ENCODE results near the gene CHMP5.

The CHMP5 gene

DNA sequence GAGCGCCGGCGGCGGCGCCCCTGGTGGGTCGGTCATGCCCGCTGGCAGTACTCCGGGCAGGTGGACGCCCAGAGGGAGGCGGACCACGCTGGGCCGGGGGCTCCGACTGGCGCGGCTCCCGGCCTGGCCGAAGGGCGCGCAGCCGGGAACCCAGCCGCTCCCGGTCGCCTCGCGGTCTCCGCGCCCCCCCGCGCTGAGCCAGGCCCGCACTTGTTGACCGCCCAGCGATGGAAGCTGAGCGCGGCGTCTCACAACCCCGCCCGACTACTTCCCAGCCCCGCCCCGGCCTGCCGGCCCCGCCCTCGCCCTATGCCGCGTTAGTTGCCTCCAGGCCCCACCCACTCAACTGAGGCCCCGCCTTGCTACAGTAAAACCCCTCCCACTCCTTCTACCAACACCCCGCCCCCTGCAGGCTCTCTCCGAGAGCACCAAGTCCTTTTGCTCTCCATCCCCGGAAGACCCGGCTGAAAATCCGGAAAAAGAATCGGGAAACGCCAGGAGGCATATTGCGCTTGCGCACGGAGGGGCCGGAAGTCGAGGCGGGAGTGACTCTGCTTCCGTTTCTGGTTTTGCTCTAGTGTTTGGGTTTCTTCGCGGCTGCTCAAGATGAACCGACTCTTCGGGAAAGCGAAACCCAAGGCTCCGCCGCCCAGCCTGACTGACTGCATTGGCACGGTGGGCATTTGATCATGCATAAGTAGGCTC lies at the start of gene CHMP5, which contains the start of gene BAG1:
Gene CHMP5, plus strand, starts transcription at position 577 of the 705 bp plus-strand sequence. Its CDS starts 30 bp downstream, at position 607.
Gene BAG1, minus strand, starts transcription at position 236 of the 705 bp plus-strand sequence.
- DNase-seq: peak; percentile 100

DNA sequence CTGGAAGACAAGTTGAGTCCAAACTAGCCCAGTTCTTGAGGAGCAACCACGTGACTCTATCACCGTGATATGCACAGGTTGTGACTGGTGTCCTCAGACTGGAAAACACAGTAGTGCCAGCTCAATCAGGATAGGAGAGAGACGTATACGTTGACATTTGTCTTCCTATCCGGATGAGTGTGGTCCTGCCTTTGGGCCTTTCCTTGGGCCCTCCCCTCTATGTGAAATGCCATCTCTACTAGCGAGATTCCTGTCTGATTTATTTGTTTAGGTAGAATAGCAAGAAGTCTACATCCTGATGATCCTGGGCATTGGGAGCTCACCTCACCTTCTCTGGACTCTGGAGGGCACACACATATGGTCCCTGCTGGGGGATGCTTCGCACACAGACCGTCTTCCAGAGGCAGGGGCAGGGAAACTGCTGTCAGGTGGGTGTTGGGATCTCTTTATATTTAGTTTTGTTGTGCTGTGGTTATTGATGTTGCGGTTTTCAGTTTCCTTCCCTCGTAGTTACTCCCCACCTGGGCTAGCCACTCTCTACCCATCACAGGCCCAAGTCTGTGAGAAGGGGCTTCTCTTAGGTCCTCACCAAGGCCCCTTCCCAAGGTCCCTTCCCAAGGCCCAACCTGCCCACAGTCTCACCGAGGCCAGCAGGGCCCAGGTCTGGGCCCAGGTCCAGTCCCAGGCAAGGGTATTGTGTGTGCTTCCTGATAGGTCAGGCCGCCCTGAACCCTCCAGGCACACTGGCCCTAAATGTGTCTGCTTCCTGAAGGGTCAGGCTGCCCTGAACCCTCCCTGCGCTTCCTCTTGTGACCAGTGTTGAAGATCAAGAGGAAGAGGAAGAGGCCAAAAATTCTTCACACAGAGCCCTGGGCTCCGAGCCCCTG lies 43.9 kb upstream of the CHMP5 start:
- no peak for DNase-seq

DNA sequence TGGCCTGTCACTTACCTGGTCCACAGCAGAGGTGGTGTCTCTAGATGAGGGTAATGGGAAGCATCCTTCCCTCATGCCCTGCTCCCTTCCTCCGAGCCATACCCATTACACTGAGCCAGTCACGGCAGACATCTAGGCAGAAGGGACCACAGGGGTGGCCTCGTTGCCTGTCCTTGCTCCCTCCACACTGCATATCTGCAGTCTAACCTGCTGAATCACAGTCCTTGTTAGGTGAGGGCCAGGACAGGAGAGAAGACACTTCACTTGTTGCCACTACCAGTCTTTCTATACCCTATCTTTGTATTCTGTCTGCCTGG lies 43.3 kb upstream of the CHMP5 start:
- no peak for DNase-seq

DNA sequence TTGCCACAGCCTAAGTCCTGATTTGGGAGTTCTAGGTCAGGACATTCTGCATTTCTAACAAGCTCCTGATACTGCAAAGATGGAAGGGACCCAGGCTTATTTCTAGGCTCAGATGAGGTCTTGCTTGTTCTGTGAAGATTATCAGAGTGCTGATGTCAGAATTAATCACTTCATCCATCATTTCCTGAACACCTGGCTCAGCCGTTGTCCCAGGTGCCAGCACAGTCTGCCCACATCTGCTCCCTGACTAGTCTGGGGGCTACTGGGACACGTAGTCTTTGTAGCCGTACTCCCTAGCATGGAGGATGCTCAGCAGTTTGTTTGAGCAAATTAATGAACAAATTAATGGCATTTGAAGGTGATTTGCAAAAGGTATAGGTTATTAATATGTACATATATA lies 42.8 kb upstream of the CHMP5 start:
- no peak for DNase-seq

DNA sequence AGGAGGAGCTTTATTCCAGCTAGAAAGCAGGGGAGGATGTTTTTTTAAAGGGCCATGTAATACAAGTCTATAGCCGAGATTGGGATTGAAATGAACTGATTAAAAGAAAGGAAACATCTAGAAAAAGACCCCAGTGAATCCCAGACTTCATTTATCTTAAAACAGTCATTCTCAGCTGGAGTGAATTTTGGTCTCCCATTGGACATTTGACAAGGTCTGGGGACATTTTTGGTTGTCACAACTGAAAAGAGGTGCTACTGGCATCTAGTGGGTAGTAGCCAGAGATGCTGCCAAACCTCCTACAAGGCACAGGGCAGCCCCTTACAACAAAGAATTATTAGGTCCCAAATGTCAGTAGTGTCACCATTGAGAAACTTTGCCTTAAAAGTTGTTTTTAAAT lies 41.2 kb upstream of the CHMP5 start:
- no peak for DNase-seq

DNA sequence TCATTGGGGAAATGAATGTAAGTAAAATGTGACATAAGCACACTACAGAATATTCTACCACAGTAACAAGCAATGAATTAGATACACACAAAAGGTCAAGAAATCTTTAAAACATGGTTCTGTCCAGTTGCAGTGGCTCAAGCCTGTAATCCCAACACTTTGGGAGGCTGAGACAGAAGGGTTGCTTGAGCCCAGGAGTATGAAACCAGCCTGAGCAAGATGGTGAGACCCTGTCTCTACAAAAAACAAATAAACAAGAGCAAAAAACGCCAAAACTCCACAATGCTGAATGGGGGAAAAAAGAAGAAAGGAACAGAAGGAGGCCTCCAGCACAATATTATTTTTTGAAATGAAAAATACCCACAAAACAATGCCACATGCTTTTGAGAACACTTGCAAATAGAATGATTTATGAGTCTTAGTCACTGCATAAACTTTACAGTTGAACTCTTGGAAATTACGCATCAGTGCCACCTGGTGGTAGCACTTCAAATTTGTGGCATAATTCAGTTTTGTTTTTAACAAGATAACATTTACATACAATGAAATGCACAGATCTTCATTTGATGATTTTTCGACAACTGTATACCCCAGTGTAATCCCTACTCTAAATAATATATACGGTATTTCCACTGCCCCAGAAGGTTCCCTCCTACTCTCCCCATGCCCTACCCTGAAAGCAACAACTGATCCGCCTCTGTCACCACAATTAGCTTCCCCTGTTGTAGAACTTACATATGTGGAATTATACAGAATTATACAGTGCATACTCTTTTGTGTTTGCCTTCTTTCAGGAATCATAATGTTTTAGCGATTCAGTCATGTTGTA lies 39.3 kb upstream of the CHMP5 start:
- peak; percentile 69 for DNase-seq

DNA sequence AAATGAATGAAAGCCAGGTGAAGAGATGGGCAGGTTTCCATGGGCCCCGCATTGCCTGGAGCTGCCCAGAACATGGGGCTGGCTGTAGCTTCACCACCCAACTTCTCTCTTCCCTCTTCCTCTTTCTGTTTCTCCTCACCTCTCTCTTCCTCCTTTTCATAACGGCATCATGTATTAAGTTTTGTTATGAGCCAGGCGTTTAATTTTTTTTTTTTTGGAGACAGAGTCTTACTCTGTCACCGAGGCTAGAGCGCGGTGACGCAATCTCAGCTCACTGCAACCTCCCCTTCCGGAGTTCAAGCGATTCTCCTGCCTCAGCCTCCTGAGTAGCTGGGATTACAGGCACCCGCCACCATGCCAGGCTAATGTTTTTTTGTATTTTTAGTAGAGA lies 37.8 kb upstream of the CHMP5 start:
- DNase-seq: no peak

DNA sequence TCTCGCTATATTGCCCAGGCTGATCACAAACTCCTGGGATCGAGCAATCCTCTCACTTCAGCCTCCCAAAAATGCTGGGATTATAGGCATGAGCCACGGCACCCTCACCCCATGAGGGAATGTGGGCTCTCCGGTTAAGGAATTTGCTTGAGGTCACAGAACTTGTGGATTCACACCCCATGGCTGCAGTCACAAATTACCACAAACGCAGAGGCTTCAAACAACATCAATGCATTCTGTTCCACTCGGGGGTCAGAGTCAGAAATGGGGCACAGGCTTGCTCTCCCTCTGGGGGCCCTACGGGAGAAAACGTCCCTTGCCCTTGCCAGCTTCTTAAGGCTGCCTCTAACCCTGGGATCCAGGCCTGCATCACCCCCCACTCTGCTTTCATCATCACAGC lies 37.1 kb upstream of the CHMP5 start:
- no peak for DNase-seq

DNA sequence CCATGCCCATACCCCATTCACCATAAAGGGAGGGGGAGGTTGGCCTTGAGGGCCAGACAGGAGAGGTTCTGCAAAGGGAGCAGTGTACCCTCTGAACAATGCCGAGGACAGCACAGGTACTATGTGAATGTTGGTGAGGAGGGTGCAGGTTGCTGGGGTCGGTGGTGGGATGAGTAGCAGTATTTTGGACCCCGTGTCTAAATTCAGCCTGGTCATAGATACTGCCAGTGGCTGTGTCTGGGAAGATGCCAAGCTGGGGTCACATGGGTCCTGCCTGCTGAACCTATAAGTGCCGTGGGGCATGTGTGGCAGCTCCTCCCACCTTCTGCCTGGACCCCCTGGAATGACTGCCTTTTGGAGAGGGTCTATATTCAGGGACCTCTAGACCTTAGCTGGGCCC lies 36.2 kb upstream of the CHMP5 start:
- no peak for DNase-seq

DNA sequence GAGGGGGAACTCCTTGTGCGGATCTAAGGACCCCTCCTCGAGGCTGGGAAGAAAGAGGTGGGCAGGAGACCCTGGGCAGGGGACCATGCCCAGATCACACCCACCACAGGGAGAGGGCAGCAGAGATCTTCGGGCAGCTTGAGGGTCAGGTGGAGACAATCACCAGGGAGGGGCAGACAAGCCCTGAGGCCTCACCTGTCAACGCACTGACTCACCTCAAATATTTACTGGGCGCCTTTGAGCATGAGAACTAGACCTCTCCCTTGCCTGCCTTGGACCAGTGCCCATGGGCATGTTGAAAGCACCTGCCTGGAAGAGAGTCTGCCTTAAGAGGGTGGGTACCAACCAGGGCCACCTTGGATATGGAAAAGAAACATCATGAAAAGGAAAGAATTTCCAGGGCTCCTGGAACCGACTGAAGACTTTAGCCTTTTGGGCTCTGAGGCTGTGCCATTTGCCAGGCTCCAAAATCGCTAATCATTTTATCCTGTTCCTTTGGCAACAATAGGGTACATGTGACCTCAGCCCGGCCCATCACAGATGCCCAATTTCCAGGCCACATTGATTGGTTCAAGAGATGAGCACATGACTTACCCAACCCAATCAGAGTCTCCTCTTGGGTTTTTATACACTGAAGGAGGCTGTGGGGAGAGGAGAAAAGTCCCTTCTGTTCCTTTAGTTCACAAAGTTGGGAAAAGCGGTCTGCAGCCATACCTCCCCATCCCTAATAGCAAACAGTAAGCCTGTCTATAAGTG lies 35.3 kb upstream of the CHMP5 start:
- no peak for DNase-seq

DNA sequence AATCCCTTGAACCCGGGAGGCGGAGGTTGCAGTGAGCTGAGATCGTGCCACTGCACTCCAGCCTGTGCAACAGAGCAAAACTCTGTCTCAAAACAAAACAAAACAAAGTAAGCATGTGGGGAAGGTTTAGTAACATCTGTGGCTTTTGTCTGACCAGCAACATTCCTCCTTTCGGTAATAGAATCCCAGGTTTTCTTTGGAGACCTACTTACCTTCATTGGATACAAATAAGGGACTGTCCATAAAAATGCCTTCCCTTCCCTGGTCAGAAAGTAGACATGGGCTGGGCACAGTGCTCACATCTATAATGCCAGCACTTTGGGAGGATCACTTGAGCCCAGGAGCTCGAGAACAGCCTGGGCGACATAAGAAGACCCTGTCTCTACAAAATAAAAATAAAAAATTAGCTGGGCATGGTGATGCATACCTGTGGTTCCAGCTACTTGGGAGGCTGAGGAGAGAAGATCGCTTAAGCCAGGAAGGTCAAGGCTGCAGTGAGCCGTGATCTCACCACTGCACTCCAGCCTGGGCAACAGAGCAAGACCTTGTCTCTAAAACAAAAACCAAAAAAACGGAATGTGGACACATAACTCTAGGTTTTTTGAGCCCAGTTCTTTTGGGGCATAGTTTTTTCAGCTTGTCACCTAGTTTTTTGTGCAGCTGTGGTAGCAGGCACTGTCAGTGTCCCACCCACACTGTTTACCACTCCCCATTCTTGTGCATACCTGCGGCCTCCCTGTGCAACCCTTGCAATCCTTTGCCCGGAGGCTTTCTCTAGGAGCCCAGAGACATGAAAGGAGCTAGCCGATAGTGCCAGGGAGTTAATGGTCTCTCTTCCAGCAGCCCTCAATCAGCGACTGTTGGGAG lies 33.9 kb upstream of the CHMP5 start:
- DNase-seq: no peak

DNA sequence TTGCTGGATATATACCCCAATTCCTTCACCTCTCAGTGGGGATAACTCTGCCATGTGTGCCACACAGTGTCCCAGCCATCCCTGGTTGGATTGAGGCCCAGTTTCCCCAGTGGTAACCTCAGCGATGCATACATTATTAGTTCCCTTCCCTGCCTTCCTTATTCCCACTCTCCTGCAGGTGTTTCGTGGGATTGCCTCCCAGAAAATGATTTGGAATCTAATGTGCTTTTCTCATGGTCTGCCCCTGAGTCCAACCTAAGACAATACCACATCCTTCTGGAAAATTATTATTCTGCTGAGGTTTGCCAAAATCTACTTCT lies 33.3 kb upstream of the CHMP5 start:
- no peak for DNase-seq

DNA sequence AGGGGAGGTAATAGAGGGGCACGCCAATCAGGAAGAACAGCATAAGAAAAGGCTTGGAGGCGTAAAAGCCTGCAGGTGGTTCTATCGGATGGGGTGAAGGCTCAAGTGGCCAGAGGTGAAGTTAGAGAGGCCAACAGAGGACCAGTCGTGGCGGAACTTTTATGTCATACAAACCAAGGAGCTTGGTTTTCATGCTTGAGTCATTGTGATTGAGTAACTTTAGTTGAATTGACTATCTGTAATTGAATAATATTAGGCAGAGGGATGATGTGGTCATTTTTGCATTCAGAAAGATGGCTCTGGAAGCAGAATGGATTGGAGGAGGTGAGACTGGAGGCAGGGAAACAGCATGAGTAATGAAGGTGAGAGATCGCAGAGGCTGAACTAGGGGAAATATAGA lies 32.0 kb upstream of the CHMP5 start:
- no peak for DNase-seq

DNA sequence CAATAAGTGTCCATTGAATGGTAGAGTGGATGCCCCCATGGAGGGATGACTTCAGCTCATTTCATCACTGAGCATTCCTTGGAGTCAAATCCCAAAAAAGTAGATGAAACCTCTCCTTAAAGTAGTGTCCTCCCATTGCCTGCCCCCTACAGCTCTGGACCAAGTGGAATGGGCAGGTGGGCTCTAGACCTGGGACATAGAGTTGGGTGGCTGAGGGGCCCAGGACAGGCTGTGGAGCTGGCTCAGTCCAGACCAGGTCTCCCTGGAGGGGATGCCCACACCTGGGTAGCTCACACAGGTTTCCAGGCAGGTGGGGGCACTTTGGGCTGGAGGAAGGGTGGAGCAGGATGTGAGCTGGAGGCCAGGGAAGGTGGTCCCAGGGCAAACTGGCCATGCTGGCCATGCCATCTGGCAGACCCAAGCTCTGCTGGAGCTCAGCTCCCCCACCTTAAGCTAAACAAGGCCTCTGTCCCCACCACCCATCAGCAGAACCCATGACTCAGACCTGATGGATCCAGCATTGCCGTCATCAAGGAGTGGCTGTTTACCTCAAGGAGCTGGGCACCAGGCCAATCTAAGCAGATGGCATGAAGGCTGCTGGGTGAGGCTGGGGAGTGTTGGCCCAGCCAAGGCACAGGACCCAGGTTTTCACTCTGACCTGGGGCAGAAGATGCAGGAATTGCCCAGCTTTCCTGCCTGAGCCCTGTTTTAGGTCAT lies 31.1 kb upstream of the CHMP5 start:
- DNase-seq: no peak

DNA sequence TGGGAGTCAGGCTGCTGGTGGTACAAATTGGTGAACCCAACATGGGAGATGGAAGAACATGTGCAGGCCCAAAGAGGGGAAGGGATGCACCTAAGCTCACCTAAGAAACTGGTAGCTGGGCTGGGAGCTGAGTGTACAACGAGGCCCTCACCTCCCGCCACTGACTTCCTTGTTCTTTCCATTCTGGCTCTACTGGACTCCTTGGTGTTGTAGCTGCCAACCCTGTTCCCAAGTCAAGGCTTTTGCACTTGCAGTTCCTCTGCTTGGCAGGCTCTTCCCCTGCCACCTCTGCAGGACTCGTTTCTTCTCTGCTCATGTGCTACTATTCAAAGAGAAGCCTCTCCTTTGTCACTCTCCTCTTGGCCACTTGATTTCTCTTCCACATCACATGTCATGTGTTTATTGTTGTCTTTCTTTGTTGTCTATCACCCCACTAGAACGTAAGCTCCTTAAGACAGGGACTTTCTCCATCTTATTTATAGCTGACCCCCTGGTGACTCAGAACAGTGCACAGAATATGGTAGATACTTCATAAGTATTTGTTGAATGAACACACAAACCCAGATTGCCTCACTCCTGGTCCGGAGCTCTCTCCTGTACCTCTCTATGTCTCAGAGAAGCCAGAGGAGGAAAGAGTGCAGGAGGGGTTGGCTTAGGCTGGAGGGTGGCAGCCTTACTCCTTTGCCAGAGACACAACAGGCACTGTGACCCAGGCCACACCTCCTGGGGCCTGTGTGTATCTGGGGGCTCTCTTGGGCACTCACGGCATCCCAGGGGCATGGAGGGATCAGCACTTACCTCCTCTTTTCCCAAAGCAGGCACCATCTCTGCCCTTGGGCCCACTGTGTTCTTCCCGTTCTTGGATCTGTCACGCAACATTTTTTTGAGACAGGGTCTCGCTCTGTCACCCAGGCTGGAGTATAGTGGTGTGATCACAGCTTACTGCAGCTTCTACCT lies 30.1 kb upstream of the CHMP5 start:
- no peak for DNase-seq

DNA sequence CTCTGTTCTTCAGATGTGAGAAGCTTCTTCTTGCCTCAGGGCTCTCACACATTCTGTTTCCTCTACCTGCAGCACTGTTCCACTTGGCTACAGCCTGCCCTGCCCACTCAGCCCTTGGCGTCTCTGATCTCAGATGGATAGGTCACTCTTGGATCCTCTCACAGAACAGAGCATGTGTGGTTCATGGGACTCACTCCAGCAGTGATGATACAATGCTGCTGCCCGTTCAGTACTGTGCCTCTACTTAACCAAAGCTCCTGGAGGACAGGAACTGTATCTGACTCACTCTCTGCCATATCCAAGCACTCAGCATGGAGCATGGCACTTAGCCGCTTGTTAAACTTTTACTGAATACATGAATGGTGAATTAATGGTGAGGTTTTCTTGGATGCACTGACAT lies 28.3 kb upstream of the CHMP5 start:
- DNase-seq: no peak

DNA sequence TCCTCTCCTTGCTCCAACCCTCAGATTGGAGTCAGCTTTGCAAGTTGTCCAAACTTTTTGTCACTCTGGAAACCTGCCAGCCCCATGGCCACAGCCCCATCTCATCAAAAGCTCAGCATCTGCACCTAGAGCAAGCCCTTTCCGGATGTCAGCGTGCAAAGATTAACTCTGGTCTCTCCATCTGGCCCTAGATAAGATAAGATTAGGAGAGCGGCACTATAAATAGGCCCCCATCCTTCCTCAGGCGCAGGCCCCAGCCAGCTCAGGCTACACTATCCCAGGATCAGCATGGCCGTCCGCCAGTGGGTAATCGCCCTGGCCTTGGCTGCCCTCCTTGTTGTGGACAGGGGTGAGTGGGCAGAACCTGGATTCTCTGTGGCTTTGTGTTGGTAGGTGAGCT lies 24.9 kb upstream of the CHMP5 start, which contains the start of gene SPINK4:
Gene SPINK4, plus strand, starts transcription at position 247 of the 400 bp plus-strand sequence. Its CDS starts 42 bp downstream, at position 289.
- no peak for DNase-seq

DNA sequence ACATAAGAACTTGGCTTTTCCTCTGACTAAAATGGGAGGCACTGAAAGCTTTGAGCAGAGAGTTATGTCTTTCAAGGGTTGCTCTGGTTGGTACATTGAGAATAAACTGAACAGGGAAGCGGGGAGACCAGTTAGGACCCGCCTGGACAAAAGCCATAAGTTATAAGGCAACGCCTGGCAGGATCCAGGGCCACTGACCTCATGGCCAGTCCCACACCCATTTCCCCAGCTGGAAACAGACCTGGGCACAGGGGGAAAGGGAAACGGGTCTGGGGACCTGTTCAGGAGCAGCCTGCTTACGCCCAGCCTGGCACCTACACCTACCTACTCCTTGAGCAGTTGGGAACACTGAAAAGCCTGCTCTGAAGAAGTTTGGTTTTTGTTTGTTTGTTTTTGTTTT lies 23.6 kb upstream of the CHMP5 start:
- no peak for DNase-seq

DNA sequence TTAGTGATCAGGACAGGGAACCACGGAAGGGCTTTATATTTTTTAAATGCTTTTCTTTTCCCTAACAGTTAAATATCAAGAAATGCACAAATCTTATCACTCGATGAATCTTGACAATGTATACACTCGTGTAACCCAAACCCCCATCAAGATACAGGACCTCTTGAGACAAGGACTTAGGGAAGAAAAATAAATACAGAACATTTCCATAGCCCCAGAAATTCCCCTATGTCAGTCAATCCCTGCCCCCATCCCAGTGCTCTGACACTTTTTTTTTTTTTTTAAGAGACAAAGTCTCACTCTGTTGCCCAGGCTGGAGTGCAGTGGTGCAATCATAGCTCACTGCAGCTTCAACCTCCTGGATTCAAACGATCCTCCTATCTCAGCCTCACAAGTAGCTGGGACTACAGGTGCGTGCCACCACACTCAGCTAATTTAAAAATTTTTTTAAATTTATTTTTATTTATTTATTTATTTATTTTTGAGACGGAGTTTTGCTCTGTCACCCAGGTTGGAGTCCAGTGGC lies 22.2 kb upstream of the CHMP5 start:
- DNase-seq: no peak
